Activated effector memory CD4-positive, alpha-beta T cell treated with Interleukin-2 at 50 U/mL for 16 hours (primary cell): ENCODE results near the gene PAK5.

Source experiments
- DNase-seq: peaks from one replicate; pipeline ENCODE4 v3.0.0-alpha.2; 2020

The PAK5 gene

DNA sequence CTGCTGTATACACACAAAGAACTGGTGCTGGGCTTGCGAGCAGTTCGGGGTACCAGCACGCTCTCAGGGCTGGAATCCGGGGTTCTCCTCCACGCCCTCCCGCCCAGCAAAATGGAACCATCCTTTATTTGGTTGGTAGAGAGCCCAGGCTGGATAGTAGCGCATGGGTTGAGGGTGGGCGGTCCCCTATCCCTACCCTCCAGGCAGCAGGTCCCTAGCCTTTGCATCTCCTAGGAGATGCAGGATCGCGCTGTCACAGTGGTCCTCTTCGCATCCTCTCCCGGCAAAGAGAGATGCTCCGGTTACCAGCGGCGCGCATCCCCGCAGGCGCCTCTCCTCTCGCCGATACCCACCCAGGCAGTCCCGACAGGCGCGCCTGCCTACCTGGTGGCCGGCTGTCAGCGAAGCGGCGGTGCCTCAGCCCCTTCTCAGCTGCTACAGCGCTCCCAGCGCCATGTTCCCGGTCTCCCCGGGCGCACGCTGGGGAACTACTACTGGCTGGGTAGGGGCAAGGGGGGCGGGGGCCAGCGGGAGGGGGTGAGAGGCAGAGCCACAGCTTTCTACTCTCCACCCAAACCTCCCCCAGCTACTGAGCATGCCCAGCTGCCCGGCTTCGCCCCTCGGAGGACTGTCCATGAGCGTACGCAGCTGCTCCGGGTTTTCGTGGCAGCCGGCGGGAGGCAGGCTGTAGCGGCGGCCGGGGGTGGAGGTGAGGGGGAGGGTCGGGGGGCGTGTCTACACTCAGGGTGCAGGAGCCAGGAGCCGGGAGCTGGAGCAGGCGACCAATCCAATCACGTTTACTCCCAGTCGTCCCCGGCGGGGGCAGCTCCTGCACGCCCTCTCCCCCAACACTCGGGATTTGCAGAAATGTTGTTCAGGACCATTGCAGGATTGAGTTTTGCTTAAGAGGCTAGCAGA lies at the start of gene PAK5:
Gene PAK5, minus strand, starts transcription at position 699 of the 918 bp plus-strand sequence. CDS start 194,748 bp downstream, outside the sequence.
- DNase-seq: no peak

GRCh38 chr20:9887706-9888105 lies 48.8 kb upstream of the PAK5 start:
- no peak for DNase-seq

DNA sequence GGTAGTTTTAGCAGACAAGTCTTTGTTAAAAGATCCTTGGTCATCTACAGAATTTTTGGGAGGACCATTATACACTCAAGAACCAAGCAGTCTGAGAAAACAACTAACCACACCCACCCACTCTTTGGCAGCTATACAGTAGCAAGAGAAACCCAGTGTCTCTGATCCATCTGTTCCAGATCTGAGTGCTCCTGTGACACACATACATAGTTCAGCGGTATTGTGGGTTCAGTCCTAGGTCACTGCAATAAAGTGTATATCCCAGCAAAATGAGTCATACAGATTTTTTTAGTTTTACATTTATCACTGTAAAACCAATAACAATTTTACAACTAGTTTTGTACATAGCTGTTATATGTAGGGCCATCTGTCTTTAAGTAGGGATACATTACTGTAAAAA lies 47.4 kb upstream of the PAK5 start:
- no peak for DNase-seq

- no peak for DNase-seq
These were observed 45.8 kb upstream of the PAK5 start for GRCh38 chr20:9884666-9885065.

GRCh38 chr20:9884061-9884460 lies 45.2 kb upstream of the PAK5 start:
- DNase-seq: no peak

DNA sequence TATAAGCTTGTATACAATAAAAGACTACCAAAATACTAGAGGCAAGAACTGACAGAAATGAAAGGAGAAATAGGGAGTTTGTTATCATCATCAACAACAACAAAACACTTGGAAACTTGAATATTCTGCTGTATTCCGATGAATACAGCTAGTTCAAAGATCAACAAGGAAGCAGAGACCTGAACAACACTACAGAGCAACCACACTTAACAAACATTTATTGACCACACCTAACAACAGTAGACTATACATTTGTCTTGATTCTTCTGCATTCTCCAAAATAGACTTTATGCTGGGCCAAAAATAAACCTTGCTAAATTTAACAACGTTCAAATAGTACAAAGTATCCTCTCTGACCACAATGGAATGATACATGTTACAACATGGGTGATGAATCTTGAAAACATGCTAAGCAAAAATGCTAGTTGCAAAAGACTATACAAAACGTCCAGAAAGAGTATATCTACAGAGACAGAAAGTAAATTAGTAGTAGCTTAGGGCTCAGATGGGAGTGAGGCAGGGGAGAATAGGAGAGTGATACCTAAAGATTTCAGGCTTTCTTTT lies 39.1 kb upstream of the PAK5 start:
- no peak for DNase-seq

- no peak for DNase-seq
These were observed 28.5 kb upstream of the PAK5 start for GRCh38 chr20:9867196-9867980.

DNA sequence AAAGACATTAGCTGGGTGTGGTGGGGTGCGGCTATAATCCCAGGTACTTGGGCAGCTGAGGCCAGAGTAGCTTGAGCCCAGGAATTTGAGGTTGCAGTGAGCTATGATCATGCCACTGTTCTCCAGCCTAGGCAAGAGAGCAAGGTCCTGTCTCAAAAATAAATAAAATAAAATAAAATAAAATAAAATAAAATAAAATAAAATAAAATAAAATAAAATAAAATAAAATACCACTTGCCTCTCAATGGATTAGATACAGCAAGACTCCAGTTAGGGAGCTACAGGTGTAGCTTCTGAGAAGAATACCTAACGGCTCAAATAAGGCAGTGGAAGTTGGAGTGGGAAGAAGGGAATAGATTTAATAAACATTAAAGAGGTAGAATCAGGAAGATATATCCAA lies 13.7 kb upstream of the PAK5 start:
- DNase-seq: no peak

DNA sequence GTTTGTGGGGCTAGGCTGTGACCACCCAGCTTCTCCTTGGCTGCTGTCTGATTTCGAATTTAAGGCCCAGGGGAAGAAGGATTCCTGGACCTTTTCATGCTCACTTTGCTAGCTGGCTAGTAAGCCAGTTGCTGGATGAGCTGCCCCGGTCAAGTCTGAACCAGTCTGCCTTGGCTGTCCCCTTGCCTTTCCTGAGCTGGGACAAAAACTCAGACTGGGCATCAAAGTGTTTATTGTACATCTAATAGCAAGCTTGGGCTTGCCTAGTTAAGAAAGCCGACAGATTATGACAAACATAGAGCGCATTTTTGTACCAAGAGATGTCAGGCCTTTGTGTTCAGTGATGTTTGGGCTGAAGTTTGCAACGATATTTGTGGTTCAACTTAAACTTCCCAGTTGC lies 750 bp upstream of the PAK5 start:
- no peak for DNase-seq

- DNase-seq: no peak
These were observed 870 bp downstream of the PAK5 start for GRCh38 chr20:9838035-9838377.

DNA sequence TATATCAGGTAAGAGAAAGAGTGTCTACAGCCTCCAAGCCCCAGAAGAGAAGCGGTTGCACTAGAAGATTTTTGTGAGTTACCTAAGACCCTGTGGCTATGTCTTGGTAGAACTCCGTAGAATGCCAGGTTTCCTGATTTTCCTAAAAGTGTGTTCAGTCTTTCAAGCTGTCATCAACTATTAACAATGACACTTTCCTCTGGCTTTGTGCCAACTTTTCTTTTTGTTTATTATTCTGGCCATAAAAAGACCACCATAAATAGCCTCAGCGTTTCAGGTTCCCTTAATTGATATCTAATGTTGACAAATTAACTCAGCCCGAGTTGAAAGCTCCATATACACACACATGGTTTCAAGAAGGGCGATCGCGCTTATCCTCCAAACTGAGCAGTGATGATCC lies 1.2 kb downstream of the PAK5 start:
- no peak for DNase-seq

DNA sequence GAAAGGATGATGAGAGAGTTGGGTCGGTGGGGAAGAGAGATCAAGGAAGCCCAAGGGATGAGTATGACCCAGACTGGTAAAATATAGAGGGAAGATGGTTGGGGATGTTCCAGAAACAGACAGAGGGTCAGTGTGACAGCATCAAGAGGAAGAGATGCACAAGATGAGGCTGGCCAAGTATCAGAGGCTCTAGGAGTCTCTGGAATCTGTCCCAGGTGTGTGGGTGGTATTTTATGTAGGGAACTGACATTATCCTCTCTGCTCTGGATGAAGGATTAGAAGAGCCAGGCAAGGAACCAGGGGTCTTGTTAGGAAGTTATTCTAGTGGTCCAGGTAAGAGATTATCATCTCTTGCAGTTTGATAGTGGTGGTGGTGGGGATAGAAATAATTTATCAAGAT lies 3.6 kb downstream of the PAK5 start:
- DNase-seq: no peak

DNA sequence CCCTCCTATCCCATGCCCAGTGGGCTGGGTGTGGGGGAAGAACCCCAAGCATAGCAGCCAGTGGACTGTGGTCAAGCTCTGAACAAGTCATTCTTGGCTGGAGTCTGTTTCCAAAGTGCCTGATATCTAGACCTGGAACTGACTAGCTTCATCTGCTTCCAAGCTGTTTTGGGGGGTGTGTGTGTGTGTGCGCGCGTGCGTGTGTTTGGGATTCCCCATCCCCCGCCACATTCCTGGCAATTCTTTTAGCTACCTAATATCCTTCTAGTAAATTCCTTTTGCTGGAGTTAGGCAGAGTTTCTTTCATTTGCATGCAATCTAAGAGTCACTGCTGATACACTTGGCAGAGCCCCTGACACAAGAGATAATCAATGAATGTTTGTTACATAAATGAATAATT lies 7.8 kb downstream of the PAK5 start:
- no peak for DNase-seq

DNA sequence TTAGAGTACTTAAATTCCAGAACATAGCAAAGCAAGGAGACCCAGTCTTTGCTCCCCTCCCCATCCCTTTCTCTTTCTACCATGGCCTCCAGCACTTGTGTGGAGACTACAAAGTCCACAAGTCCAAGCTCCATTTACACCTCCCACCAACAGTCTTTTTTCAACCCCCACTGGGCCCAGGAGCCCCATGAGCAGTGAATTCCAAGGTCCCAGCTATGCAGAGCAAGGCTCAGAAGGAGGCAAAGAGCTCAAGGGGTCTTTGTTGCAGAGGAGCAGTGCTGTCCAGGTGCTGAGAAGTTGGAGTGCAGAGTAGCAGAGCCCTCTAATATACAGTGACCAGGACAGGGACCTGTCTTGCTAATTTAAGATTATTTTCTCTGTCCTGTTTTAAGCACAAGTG lies 9.0 kb downstream of the PAK5 start:
- DNase-seq: no peak

DNA sequence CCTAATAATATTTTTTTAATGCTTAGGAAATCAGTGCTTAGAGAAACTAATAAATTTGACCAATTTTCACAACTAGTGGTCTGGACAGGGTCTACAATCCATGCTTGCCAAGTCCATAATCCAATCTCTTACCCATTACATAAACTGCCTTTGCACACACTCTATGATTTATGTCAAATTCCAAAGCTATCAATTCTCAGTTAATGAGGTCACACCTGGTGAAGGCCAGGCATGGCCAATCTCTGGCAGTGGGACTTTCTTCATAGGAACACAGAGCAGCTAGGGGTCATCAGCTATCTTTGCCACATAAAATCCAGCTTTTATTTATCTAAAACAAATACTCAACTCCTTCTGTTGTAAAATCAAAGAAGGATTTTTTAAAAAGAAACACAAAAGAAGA lies 21.2 kb downstream of the PAK5 start:
- no peak for DNase-seq

GRCh38 chr20:9815632-9816031 lies 23.2 kb downstream of the PAK5 start:
- DNase-seq: no peak

GRCh38 chr20:9810738-9811137 lies 28.1 kb downstream of the PAK5 start:
- DNase-seq: no peak

DNA sequence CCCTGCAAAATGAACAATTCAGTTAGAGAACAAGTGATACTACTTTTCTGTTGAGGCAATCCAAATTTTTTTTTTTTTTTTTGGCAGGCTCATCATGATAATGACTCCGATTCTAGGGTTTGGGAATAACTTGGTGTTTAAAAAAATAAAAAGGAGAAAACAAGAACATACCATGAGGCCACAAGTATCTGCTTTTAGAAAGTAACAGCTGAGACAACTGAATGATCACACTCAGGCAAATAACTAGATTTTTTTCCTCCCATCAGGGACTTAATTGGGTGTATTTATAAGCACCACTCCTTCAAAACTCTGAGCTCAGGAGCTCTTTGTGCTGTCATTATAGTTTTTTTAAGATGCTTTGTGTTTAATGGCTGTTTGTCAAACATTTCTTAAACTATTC lies 29.6 kb downstream of the PAK5 start:
- DNase-seq: no peak

DNA sequence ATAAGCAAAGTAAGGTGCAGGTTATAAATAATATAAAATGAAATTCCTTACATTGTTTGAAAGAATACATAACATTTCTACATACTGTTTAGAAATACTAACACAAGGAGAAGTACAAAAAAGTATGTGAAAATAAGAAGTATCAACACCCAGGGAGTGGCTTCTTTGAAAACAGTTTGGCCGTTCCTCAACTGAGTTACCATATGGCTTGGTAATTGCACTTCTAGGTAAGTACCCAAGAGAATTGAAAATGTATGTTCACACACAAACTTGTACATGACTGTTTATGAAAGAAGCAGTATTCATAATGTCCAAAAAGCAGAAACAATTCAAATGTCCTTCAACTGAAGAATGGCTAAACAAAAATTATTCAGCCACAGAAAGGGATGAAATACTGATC lies 30.7 kb downstream of the PAK5 start:
- no peak for DNase-seq

GRCh38 chr20:9807136-9807535 lies 31.7 kb downstream of the PAK5 start:
- no peak for DNase-seq

GRCh38 chr20:9800421-9800820 lies 38.5 kb downstream of the PAK5 start:
- no peak for DNase-seq

- DNase-seq: no peak
These were observed 44.0 kb downstream of the PAK5 start for GRCh38 chr20:9794831-9795230.

DNA sequence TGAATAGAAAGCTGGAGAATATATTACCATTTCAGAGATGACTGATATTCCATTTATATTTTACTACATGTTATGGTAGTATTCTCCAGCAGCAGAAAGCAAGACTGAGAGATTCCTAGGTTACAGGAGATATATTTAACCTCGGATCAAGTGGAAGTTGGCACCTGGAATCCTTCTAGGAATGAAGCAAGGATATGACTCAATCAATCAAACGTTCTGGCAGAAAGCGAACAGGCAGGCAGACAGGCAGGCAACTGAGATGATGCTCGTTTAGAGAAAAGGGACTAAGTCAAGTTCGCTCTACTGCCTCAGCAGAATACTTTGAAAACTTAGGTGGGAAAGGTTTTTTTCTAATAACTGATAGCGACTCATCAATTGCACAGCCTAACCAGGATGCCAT lies 46.2 kb downstream of the PAK5 start:
- DNase-seq: no peak

DNA sequence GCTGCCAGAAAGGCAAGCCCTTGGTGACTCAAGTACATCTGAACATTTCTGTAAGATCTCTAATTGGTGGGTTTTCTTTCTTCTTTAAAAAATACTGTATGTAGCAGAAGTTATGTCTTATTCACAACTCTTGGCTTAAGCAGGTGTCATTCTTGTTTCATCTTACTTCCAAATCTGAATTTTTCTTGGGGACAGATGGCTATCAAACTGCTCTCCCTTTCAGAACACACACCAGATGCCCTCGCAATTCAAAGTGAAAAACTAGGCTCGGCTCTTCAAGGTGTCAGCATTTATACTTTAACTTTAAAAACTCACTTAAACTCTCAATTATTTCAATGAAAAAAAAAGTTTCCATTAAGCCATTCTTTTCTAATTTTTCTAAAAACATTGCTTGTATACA lies 49.7 kb downstream of the PAK5 start:
- no peak for DNase-seq
